Gastroesophageal sphincter (tissue), 3 donors: ENCODE data around the gene FAM193B.

Experiments
- CTCF ChIP-seq, 4 experiments: fragments of 200-600 bp in 2 of 4; fragments of 450-650 bp in 2 of 4; sonication (generic) in 1 of 4; IDR thresholded peaks; one replicate each; pipeline ENCODE4 v1.5.1; 2017 to 2019; ENCODE audit warnings: antibody characterized with exemption in 4 of 4, mild to moderate bottlenecking in 2 of 4, moderate library complexity in 2 of 4
- POLR2A ChIP-seq, 2 donors: fragments of 450-650 bp; IDR thresholded peaks; one replicate each; pipeline ENCODE4 v1.6.1; 2017; ENCODE audit warnings: antibody characterized with exemption in 2 of 2, mild to moderate bottlenecking in 2 of 2, moderate library complexity in 1 of 2

GRCh38 chr5:177529247-177530203 is 24.8 kb downstream of the FAM193B start:
- TF ChIP-seq CTCF (IDR thresholded peaks at IDR 0.05) (no peak), POLR2A (IDR thresholded peaks at IDR 0.05) (no peak)
